HG02759 (cell line): ENCODE data around the gene GRIK4.

Source experiments
- ATAC-seq: cut with Tn5 transposase; IDR thresholded peaks from one replicate; pipeline ENCODE4 v1.9.1; 2021; ENCODE audit warnings: mild to moderate bottlenecking, moderate library complexity; ENCODE audit not compliant: unreplicated experiment

Gene GRIK4

GRCh38 chr11:120798854-120799253 is 287.3 kb downstream of the GRIK4 start:
- no peak for ATAC-seq

- ATAC-seq = no peak
Measured at GRCh38 chr11:120800206-120800605, 288.7 kb downstream of the GRIK4 start.

- no peak for ATAC-seq
Measured at GRCh38 chr11:120801801-120802689, 290.5 kb downstream of the GRIK4 start.

- ATAC-seq = no peak
Measured at GRCh38 chr11:120805960-120806555, 294.5 kb downstream of the GRIK4 start.

GRCh38 chr11:120807414-120808150 is 296.0 kb downstream of the GRIK4 start:
- ATAC-seq = no peak

- no peak for ATAC-seq
Measured at GRCh38 chr11:120808616-120809050, 297.1 kb downstream of the GRIK4 start.

- ATAC-seq = no peak
Measured at GRCh38 chr11:120810251-120810650, 298.7 kb downstream of the GRIK4 start.

- ATAC-seq = no peak
Measured at GRCh38 chr11:120811199-120811598, 299.7 kb downstream of the GRIK4 start.

GRCh38 chr11:120811731-120812130 is 300.2 kb downstream of the GRIK4 start:
- ATAC-seq = no peak

- no peak for ATAC-seq
Measured at GRCh38 chr11:120814531-120815318, 303.2 kb downstream of the GRIK4 start.

- no peak for ATAC-seq
Measured at GRCh38 chr11:120815319-120816100, 304.0 kb downstream of the GRIK4 start.

- no peak for ATAC-seq
Measured at GRCh38 chr11:120816176-120816575, 304.6 kb downstream of the GRIK4 start.

GRCh38 chr11:120816711-120817110 is 305.2 kb downstream of the GRIK4 start:
- ATAC-seq = no peak

- ATAC-seq = no peak
Measured at GRCh38 chr11:120817158-120817557, 305.6 kb downstream of the GRIK4 start.

- ATAC-seq = no peak
Measured at GRCh38 chr11:120818097-120818496, 306.5 kb downstream of the GRIK4 start.

GRCh38 chr11:120819003-120819402 is 307.5 kb downstream of the GRIK4 start:
- no peak for ATAC-seq

GRCh38 chr11:120819437-120820365 is 308.2 kb downstream of the GRIK4 start:
- no peak for ATAC-seq

- no peak for ATAC-seq
Measured at GRCh38 chr11:120823159-120823558, 311.6 kb downstream of the GRIK4 start.

GRCh38 chr11:120824242-120824641 is 312.7 kb downstream of the GRIK4 start:
- no peak for ATAC-seq
